ENCODE data around the gene TICAM2.
A peak's percentile ranks its signal among the peaks of the same experiment; 100 is the strongest.

GRCh38 chr5:115544436-115545350, 57.6 kb downstream of the TICAM2 start, which contains the start of gene FEM1C:
- peak in 1 of 2 experiments; percentile 2; a peak in 1 of 4 replicates for TF ChIP-seq SRF (IDR thresholded peaks at IDR 0.05; ENCODE audit: low read depth in 2 of 2, low read length in 2 of 2)
- TF ChIP-seq ATF2 (IDR thresholded peaks at IDR 0.05; ENCODE audit: low read length): no peak
- peak; percentile 17; the same call in 1 of the 2 replicates for TF ChIP-seq PAX5 (IDR thresholded peaks at IDR 0.05; ENCODE audit: borderline replicate concordance, low read depth, low read length)
- no peak for TF ChIP-seq CHD4 (IDR thresholded peaks at IDR 0.05)
- TF ChIP-seq, protein P1, sequence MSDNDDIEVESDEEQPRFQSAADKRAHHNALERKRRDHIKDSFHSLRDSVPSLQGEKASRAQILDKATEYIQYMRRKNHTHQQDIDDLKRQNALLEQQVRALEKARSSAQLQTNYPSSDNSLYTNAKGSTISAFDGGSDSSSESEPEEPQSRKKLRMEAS (IDR thresholded peaks at IDR 0.05; ENCODE audit: low read depth, low read length): no peak
- no peak for TF ChIP-seq CBFB (IDR thresholded peaks at IDR 0.05; ENCODE audit: low read depth)
- TF ChIP-seq POLR2A (IDR thresholded peaks at IDR 0.05; ENCODE audit: low read depth, low read length): peak; percentile 100
- peak; percentile 96; the same call in 1 of the 2 replicates for TF ChIP-seq LARP7 (IDR thresholded peaks at IDR 0.05)
- no peak for TF ChIP-seq CTCF (IDR thresholded peaks at IDR 0.05 in 2 of 3, conservative IDR thresholded peaks at IDR 0.05 in 1 of 3; ENCODE audit: control insufficient read depth in 2 of 3, extremely low read depth in 1 of 3, insufficient read depth in 1 of 3, low read depth in 3 of 3, low read length in 3 of 3)
- peak; percentile 82; the same call in 1 of the 2 replicates for TF ChIP-seq POLR2AphosphoS2 (IDR thresholded peaks at IDR 0.05; ENCODE audit: low read depth, low read length)
- no peak for TF ChIP-seq ZNF274 (IDR thresholded peaks at IDR 0.05; ENCODE audit: insufficient read depth, insufficient read length)
- peak; percentile 72; the same call in 2 of the 3 replicates for TF ChIP-seq POU2F2 (IDR thresholded peaks at IDR 0.05; ENCODE audit: borderline replicate concordance, low read depth, low read length)
- TF ChIP-seq RAD21 (IDR thresholded peaks at IDR 0.05; ENCODE audit: insufficient read depth, low read depth, low read length): no peak
- TF ChIP-seq EZH2 (IDR thresholded peaks at IDR 0.05; ENCODE audit: borderline replicate concordance, control insufficient read depth, low read depth, low read length): no peak

All from GM12878 (cell line).